H1 (cell line): ENCODE results near the gene WDFY3. TPM values are rescaled to one million over a fixed set of nuclear protein-coding genes. Genes with fewer than 3 reads are reported as not detected.

Source experiments
- CTCF ChIA-PET: fragments of 300-600 bp; sonication (Branson Sonifier 250); formaldehyde crosslinking; loops from one replicate; lab custom pipeline; 2021; ENCODE audit not compliant: partially characterized antibody; lab: Charles Lee
- POLR2A ChIA-PET: fragments of 300-600 bp; sonication (Branson Sonifier 250); formaldehyde crosslinking; loops from one replicate; lab custom pipeline; 2021; ENCODE audit warnings: inconsistent platforms; ENCODE audit not compliant: partially characterized antibody; lab: Charles Lee
- DNase-seq, 2 experiments: peaks; one replicate each; pipeline versions ENCODE4 v3.0.0 to v3.0.0-alpha.2; 2010 to 2022; ENCODE audit warnings: low spot score in 2 of 2, low read depth in 1 of 2, mixed read lengths in 1 of 2
- FAIRE-seq: peaks from 2 replicates; lab custom pipeline; 2011; peaks lifted over from hg19 to GRCh38; lab: Jason Lieb, UNC
- H2AFZ ChIP-seq: 2 replicates; pipeline ENCODE4 v1.8.1; 2012; ENCODE audit warnings: low read length, inconsistent platforms
- H2AK5ac ChIP-seq: 2 replicates; pipeline ENCODE4 v1.6.1; 2013; ENCODE audit warnings: low read depth, low read length
- H2BK120ac ChIP-seq: replicated peaks from 2 replicates; pipeline ENCODE3; 2013; ENCODE audit warnings: low read depth, low read length, inconsistent platforms
- H2BK12ac ChIP-seq: 2 replicates; pipeline ENCODE4 v1.6.1; 2013; ENCODE audit warnings: low read depth, low read length
- H2BK15ac ChIP-seq: 2 replicates; pipeline ENCODE4 v1.6.1; 2013; ENCODE audit warnings: low read length
- H2BK20ac ChIP-seq: 2 replicates; pipeline ENCODE4 v1.6.1; 2013; ENCODE audit warnings: low read length
- H2BK5ac ChIP-seq: 2 replicates; pipeline ENCODE4 v1.6.1; 2013; ENCODE audit warnings: low read depth, low read length
- H3K14ac ChIP-seq: 2 replicates; pipeline ENCODE4 v1.6.1; 2013; ENCODE audit warnings: inconsistent platforms; ENCODE audit not compliant: insufficient read length
- H3K18ac ChIP-seq: 2 replicates; pipeline ENCODE4 v1.6.1; 2013; ENCODE audit warnings: low read length; ENCODE audit errors: extremely low read depth
- H3K23ac ChIP-seq: 2 replicates; pipeline ENCODE4 v1.6.1; 2013; ENCODE audit warnings: inconsistent platforms; ENCODE audit not compliant: insufficient read length
- H3K23me2 ChIP-seq: 2 replicates; pipeline ENCODE4 v1.6.1; 2013; ENCODE audit warnings: low read depth, low read length
- H3K27ac ChIP-seq: 2 replicates; pipeline ENCODE4 v1.6.1; 2011; ENCODE audit warnings: low read depth, low read length, inconsistent platforms
- H3K27me3 ChIP-seq, 4 experiments: replicated peaks in 1 of 4; 1 replicate in 1 of 4; 2 replicates in 3 of 4; pipeline versions ENCODE4 v1.6.1 to v1.8.1; 2011 to 2013; ENCODE audit warnings: low read length in 3 of 4, mild to moderate bottlenecking in 3 of 4, inconsistent platforms in 2 of 4, mixed read lengths in 2 of 4, moderate library complexity in 1 of 4; ENCODE audit not compliant: control insufficient read depth in 3 of 4, insufficient read depth in 3 of 4; ENCODE audit errors: extremely low read depth in 1 of 4
- H3K36me3 ChIP-seq, 4 experiments: 2 replicates each; pipeline versions ENCODE4 v1.6.1 to v1.8.1; 2011 to 2013; ENCODE audit warnings: mild to moderate bottlenecking in 4 of 4, low read length in 3 of 4, moderate library complexity in 2 of 4, control low read depth in 1 of 4, inconsistent platforms in 1 of 4; ENCODE audit not compliant: insufficient read depth in 4 of 4, control insufficient read depth in 2 of 4
- H3K4ac ChIP-seq: replicated peaks from 2 replicates; pipeline ENCODE3; 2013; ENCODE audit warnings: low read length, low read depth, mixed read lengths, inconsistent platforms; ENCODE audit not compliant: insufficient read length
- H3K4me1 ChIP-seq, 4 experiments: replicated peaks in 1 of 4; 1 replicate in 1 of 4; 2 replicates in 3 of 4; pipeline versions ENCODE4 v1.6.1 to v1.8.1; 2011 to 2013; ENCODE audit warnings: low read length in 3 of 4, inconsistent platforms in 2 of 4, mixed read lengths in 1 of 4; ENCODE audit not compliant: insufficient read depth in 4 of 4, control insufficient read depth in 3 of 4
- H3K4me2 ChIP-seq, 2 experiments: 2 replicates each; pipeline versions ENCODE4 v1.6.1 to v1.8.1; 2011 to 2013; ENCODE audit warnings: low read depth in 2 of 2, low read length in 2 of 2, control low read depth in 1 of 2, inconsistent platforms in 1 of 2, mild to moderate bottlenecking in 1 of 2; ENCODE audit not compliant: insufficient read depth in 1 of 2
- H3K4me3 ChIP-seq, 4 experiments: fragments of 200-600, 300-600 bp in 1 of 4; sonication (generic), shearing (Covaris generic), sonication (Bioruptor Twin) in 1 of 4; 2 replicates each; pipeline versions ENCODE4 v1.5.1 to v1.8.1; 2011 to 2016; ENCODE audit warnings: low read length in 4 of 4, low read depth in 3 of 4, control low read depth in 2 of 4, inconsistent platforms in 2 of 4, mild to moderate bottlenecking in 2 of 4, mixed read lengths in 1 of 4, moderate library complexity in 1 of 4; ENCODE audit not compliant: insufficient read depth in 2 of 4; ENCODE audit errors: extremely low read depth in 1 of 4
- H3K56ac ChIP-seq: replicated peaks from 2 replicates; pipeline ENCODE3; 2013; ENCODE audit warnings: low read depth, mild to moderate bottlenecking, mixed read lengths, low read length, inconsistent platforms; ENCODE audit not compliant: insufficient read length
- H3K79me1 ChIP-seq: 2 replicates; pipeline ENCODE4 v1.6.1; 2013; ENCODE audit warnings: low read depth, low read length, control low read depth
- H3K79me2 ChIP-seq, 2 experiments: 2 replicates each; pipeline versions ENCODE4 v1.6.1 to v1.8.1; 2012 to 2013; ENCODE audit warnings: low read length in 2 of 2, mild to moderate bottlenecking in 2 of 2, inconsistent platforms in 1 of 2; ENCODE audit not compliant: insufficient read depth in 2 of 2, control insufficient read depth in 1 of 2
- H3K9ac ChIP-seq, 4 experiments: replicated peaks in 1 of 4; 1 replicate in 1 of 4; 2 replicates in 3 of 4; pipeline versions ENCODE4 v1.6.1 to v1.8.1; 2011 to 2013; ENCODE audit warnings: low read depth in 3 of 4, low read length in 3 of 4, control low read depth in 2 of 4, mild to moderate bottlenecking in 2 of 4, moderate library complexity in 2 of 4, inconsistent platforms in 1 of 4; ENCODE audit errors: extremely low read depth in 1 of 4
- H3K9me3 ChIP-seq, 2 experiments: 2 replicates each; pipeline versions ENCODE4 v1.6.1 to v1.8.1; 2012 to 2013; ENCODE audit warnings: mild to moderate bottlenecking in 2 of 2, moderate library complexity in 2 of 2, control low read depth in 1 of 2, inconsistent platforms in 1 of 2, low read depth in 1 of 2, low read length in 1 of 2, mixed read lengths in 1 of 2; ENCODE audit not compliant: insufficient read depth in 2 of 2
- H4K20me1 ChIP-seq, 2 experiments: replicated peaks in 1 of 2; 2 replicates each; pipeline versions ENCODE3 to v1.8.1; 2011 to 2013; ENCODE audit warnings: inconsistent platforms in 2 of 2, low read length in 2 of 2, mild to moderate bottlenecking in 1 of 2; ENCODE audit not compliant: insufficient read depth in 2 of 2, control insufficient read depth in 1 of 2
- H4K5ac ChIP-seq: 2 replicates; pipeline ENCODE4 v1.6.1; 2013; ENCODE audit warnings: low read length, low read depth, mixed read lengths, inconsistent platforms; ENCODE audit not compliant: insufficient read length
- H4K8ac ChIP-seq: 2 replicates; pipeline ENCODE4 v1.8.0; 2013; ENCODE audit warnings: mild to moderate bottlenecking, moderate library complexity, low read length, inconsistent platforms; ENCODE audit not compliant: insufficient read depth; ENCODE audit errors: extremely low read depth
- H4K91ac ChIP-seq: replicated peaks from 2 replicates; pipeline ENCODE3; 2013; ENCODE audit warnings: low read length, mixed read lengths, inconsistent platforms; ENCODE audit not compliant: insufficient read length
- ASH2L ChIP-seq: fragments of 200-600, 300-600 bp; sonication (generic); IDR thresholded peaks from one replicate; pipeline ENCODE4 v1.7.1; 2017; ENCODE audit warnings: low read length
- EGR1 ChIP-seq: IDR thresholded peaks from 2 replicates; pipeline ENCODE4 v1.6.1; 2011; ENCODE audit warnings: low read depth, low read length, borderline replicate concordance
- EP300 ChIP-seq, 2 experiments: IDR thresholded peaks; 1 replicate in 1 of 2; 2 replicates in 1 of 2; pipeline ENCODE4 v1.6.1; 2011 to 2012; ENCODE audit warnings: low read depth in 2 of 2, low read length in 2 of 2, mild to moderate bottlenecking in 2 of 2, borderline replicate concordance in 1 of 2, inconsistent platforms in 1 of 2, moderate library complexity in 1 of 2
- GTF2F1 ChIP-seq: IDR thresholded peaks from 2 replicates; pipeline ENCODE4 v1.6.1; 2012; ENCODE audit warnings: low read depth, low read length, improper control_type of control experiment, borderline replicate concordance
- JUND ChIP-seq: IDR thresholded peaks from 2 replicates; pipeline ENCODE4 v1.6.1; 2011; ENCODE audit warnings: mild to moderate bottlenecking, improper control_type of control experiment, low read length
- KDM1A ChIP-seq: fragments of 200-600, 300-600 bp; sonication (generic); IDR thresholded peaks from 2 replicates; pipeline ENCODE4 v1.7.1; 2016; ENCODE audit warnings: mild to moderate bottlenecking, low read length, borderline replicate concordance
- KDM4A ChIP-seq: IDR thresholded peaks from one replicate; pipeline ENCODE4 v1.7.1; 2012; ENCODE audit warnings: low read depth, mild to moderate bottlenecking, moderate library complexity, low read length, inconsistent platforms; ENCODE audit not compliant: severe bottlenecking
- KDM5A ChIP-seq: fragments of 200-600 bp; IDR thresholded peaks from 2 replicates; pipeline ENCODE4 v1.7.1; 2012; ENCODE audit warnings: mild to moderate bottlenecking, low read length, inconsistent platforms, mixed read lengths
- MAFK ChIP-seq: IDR thresholded peaks from 2 replicates; pipeline ENCODE4 v1.6.1; 2012; ENCODE audit warnings: low read depth, mild to moderate bottlenecking, improper control_type of control experiment, low read length
- POLR2A ChIP-seq, 2 experiments: IDR thresholded peaks; 1 replicate in 1 of 2; 2 replicates in 1 of 2; pipeline ENCODE4 v1.6.1; 2011; ENCODE audit warnings: low read depth in 2 of 2, low read length in 2 of 2, mild to moderate bottlenecking in 2 of 2; ENCODE audit errors: control extremely low read depth in 1 of 2
- SRF ChIP-seq: IDR thresholded peaks from 2 replicates; pipeline ENCODE4 v1.6.1; 2011; ENCODE audit warnings: mild to moderate bottlenecking, low read depth, low read length, moderate library complexity
- WGBS, 2 experiments: shearing (Covaris generic) in 1 of 2; methylation state at CpG; one replicate each; pipeline versions ENCODE4 v1.1.6 to v1.1.7; 2013 to 2015; ENCODE audit warnings: low lambda C conversion rate in 2 of 2, mixed read lengths in 2 of 2, inconsistent platforms in 1 of 2, low coverage in 1 of 2, missing lambda C conversion rate in 1 of 2; ENCODE audit not compliant: insufficient replicate concordance in 2 of 2, insufficient coverage in 1 of 2, insufficient read length in 1 of 2; ENCODE audit errors: extremely low coverage in 1 of 2, missing lambda C conversion rate in 1 of 2; 5-methylcytosine and 5-hydroxymethylcytosine counted together
- polyA plus RNA-seq, 7 experiments: library from polyadenylated mRNA; depleted of rRNA in 3 of 7; stranded (reverse) in 5 of 7; unstranded in 2 of 7; fragments of >200 nt in 5 of 7; fragments of 200-250 nt in 2 of 7; gene quantifications; 1 replicate in 5 of 7; 2 replicates in 1 of 7; 4 replicates in 1 of 7; pipeline versions ENCODE4 v1.2.1 to v1.2.3, GENCODE V29; 2011 to 2013; ENCODE audit warnings: missing spikeins in 2 of 7, mixed read lengths in 2 of 7
- total RNA-seq: library from RNA; stranded (reverse); fragmentation: NEBNext Ultra II Directional; extraction: Animal tissue kit (Norgen Biotek cat#: 25700); gene quantifications from 2 replicates; pipeline ENCODE4 v1.2.1, GENCODE V29; 2021

The WDFY3 gene
- total and polyA plus RNA-seq, 2 of the 8 experiments (the other 6 are each of a cell fraction or from before 2014, with no cell fraction given), result 25.6 to 62.4 TPM

DNA sequence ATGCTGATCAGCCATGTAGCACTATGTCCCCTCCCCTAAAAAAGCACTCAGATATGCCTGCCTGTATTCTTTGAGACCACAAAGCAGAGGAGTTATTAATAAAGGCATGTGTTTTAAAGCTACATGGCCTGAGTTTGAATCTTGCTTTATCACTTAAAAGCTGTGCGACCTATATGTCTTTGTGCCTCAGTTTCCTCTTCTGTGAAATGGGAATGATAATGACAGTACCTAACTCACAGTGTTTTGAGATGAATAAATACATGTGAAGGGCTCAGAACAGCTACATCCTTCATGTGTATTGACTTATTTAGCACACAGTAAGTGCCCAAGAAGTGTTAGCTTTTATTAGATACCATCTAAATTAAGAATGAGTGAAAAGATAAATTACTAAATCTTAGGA lies 180.0 kb downstream of the WDFY3 start:
- no peak overlapping the region for H2BK5ac ChIP-seq
- H3K23ac ChIP-seq, result no peak overlapping the region
- no peak for DNase-seq
- no peaks in the 10 kb centered on the region for H3K4me1 ChIP-seq
- no peak overlapping the region for H3K4ac ChIP-seq
- no peak overlapping the region for H3K56ac ChIP-seq
- no peak overlapping the region for H4K5ac ChIP-seq
- no peak overlapping the region for H2BK120ac ChIP-seq
- H3K4me2 ChIP-seq, result no peak overlapping the region
- H3K9me3 ChIP-seq, result no peaks in the 10 kb centered on the region
- H2AK5ac ChIP-seq, result no peak overlapping the region
- H3K14ac ChIP-seq, result no peak overlapping the region
- no peaks in the 10 kb centered on the region for H3K27me3 ChIP-seq
- no peak overlapping the region for H2AFZ ChIP-seq
- H2BK15ac ChIP-seq, result no peak overlapping the region
- no peak overlapping the region for H3K18ac ChIP-seq
- H3K23me2 ChIP-seq, result no peaks in the 10 kb centered on the region
- no peak for FAIRE-seq
- H4K91ac ChIP-seq, result no peak overlapping the region
- no peak overlapping the region for H2BK20ac ChIP-seq
- H3K27ac ChIP-seq, result no peak overlapping the region
- TF ChIP-seq GTF2F1, result no peak
- TF ChIP-seq EP300 (IDR thresholded peaks at IDR 0.05; ENCODE audit: borderline replicate concordance in 1 of 2, low read depth in 2 of 2, low read length in 2 of 2), result no peak
- no peak for TF ChIP-seq KDM1A
- TF ChIP-seq ASH2L, result no peak
- no peak for TF ChIP-seq JUND
- TF ChIP-seq KDM4A, result no peak
- no peak for TF ChIP-seq MAFK
- TF ChIP-seq SRF, result no peak
- TF ChIP-seq KDM5A, result no peak
- no peak for TF ChIP-seq POLR2A (IDR thresholded peaks at IDR 0.05; ENCODE audit: control extremely low read depth in 1 of 2, low read depth in 2 of 2, low read length in 2 of 2)
- no peak for TF ChIP-seq EGR1
- no peak overlapping the region for H3K9ac ChIP-seq
- no peaks in the 10 kb centered on the region for H3K79me1 ChIP-seq
- 91% methylated on average over 1 of the region's 1 CpG; no CpG with 5 or more reads in 1 of the 2 experiments for WGBS, 2 experiments
- H3K4me3 ChIP-seq, result no peak overlapping the region
- no peak overlapping the region for H4K8ac ChIP-seq
- no peaks in the 10 kb centered on the region for H3K79me2 ChIP-seq
- H2BK12ac ChIP-seq, result no peak overlapping the region
- POLR2A ChIA-PET, result no interaction called here
- no peaks in the 10 kb centered on the region for H4K20me1 ChIP-seq
- CTCF ChIA-PET, result no interaction called here
- H3K36me3 ChIP-seq, result peaks cover 3 to 48% (median 25%) of the 10 kb centered on the region in 4 experiments; a peak in 7 of 8 replicates
